Measurements from ENCODE around the gene TRAPPC4. TPM values are rescaled to one million over a fixed set of nuclear protein-coding genes. Genes with fewer than 3 reads are reported as not detected.
A peak's percentile ranks its signal among the peaks of the same experiment; 100 is the strongest.

TRAPPC4 gene
- total and polyA plus RNA-seq, 2 of the 8 experiments (the other 6 are each of a cell fraction or from before 2014, with no cell fraction given): 94.3 to 223 TPM

DNA sequence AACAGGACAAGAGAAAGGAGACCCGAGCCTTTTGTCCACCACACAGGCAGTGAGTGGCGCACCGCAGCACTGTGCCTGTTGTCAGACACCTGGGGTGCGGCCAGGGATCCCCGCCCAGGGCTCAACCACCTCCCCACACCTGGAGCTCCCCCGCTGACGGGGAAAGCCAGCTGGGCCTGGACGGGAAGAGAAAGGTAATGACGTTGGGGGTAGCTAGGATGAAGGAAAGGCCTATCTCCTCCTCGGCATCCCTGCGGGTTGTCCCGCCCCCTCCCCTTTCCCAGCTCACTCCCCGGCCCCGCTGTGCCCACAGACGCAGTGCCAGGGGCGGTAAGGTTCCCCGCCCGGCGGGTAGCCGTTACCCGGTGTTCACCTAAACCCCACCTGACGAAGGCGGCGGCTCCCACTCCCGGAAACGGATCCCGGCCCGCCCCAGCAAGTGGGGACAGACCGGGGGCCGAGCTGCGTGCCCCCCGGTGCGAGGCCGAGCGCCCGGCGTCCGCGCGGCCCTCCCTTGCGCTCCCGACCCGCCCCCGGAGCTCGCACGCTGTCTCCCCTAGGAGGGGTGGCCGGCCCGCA lies 37.9 kb downstream of the TRAPPC4 start (continued):
- TF ChIP-seq SAP30 (IDR thresholded peaks at IDR 0.05; ENCODE audit: insufficient read depth, insufficient replicate concordance, low read length): peak; percentile 63
- TF ChIP-seq PHF8 (conservative IDR thresholded peaks at IDR 0.05; ENCODE audit: low read depth, low read length): no peak; the same call in 1 of the 2 replicates
- TF ChIP-seq SIN3A (conservative IDR thresholded peaks at IDR 0.05 in 1 of 2, IDR thresholded peaks at IDR 0.05 in 1 of 2; ENCODE audit: low read depth in 1 of 2, low read length in 2 of 2): peak; percentile 69 to 81; a peak in 3 of 4 replicates
- TF ChIP-seq, protein P1, sequence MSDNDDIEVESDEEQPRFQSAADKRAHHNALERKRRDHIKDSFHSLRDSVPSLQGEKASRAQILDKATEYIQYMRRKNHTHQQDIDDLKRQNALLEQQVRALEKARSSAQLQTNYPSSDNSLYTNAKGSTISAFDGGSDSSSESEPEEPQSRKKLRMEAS (IDR thresholded peaks at IDR 0.05): 0 out of 2 replicates have a peak, but pooled peaks have one; percentile 65
- TF ChIP-seq TBP (IDR thresholded peaks at IDR 0.05; ENCODE audit: low read depth, low read length): no peak
- TF ChIP-seq RBBP5 (IDR thresholded peaks at IDR 0.05; ENCODE audit: borderline replicate concordance, low read depth, low read length): peak; percentile 85; the same call in 1 of the 2 replicates
